GDM1 (cell line): ENCODE measurements around the gene GALNT17.
"Not testable (repeated sequence)": the region's sequence is repeated elsewhere in the genome, so short reads cannot be mapped to it uniquely, and the experiment has no call there.

ENCODE experiments used
- DNase-seq: peaks from one replicate; lab custom pipeline; 2025; lab: John Stamatoyannopoulos, UW

Gene GALNT17

GRCh38 chr7:71171476-71171875 lies 39.5 kb downstream of the GALNT17 start:
- no peak for DNase-seq

GRCh38 chr7:71173955-71174354 lies 42.0 kb downstream of the GALNT17 start:
- DNase-seq, result no peak

GRCh38 chr7:71182438-71182935 lies 50.5 kb downstream of the GALNT17 start:
- DNase-seq, result no peak

GRCh38 chr7:71184136-71184535 lies 52.2 kb downstream of the GALNT17 start:
- no peak for DNase-seq

- no peak for DNase-seq
Measured at GRCh38 chr7:71184609-71185008, 52.7 kb downstream of the GALNT17 start.

GRCh38 chr7:71186535-71187057 lies 54.7 kb downstream of the GALNT17 start:
- no peak for DNase-seq

- DNase-seq, result no peak
Measured at GRCh38 chr7:71191771-71192170, 59.8 kb downstream of the GALNT17 start.

- DNase-seq, result no peak
Measured at GRCh38 chr7:71193099-71193810, 61.3 kb downstream of the GALNT17 start.

GRCh38 chr7:71198391-71198790 lies 66.4 kb downstream of the GALNT17 start:
- no peak for DNase-seq

GRCh38 chr7:71198887-71199286 lies 66.9 kb downstream of the GALNT17 start:
- no peak for DNase-seq

- no peak for DNase-seq
Measured at GRCh38 chr7:71206184-71206583, 74.2 kb downstream of the GALNT17 start.

- DNase-seq, result no peak
Measured at GRCh38 chr7:71208881-71209280, 76.9 kb downstream of the GALNT17 start.

GRCh38 chr7:71209484-71209883 lies 77.5 kb downstream of the GALNT17 start:
- not testable (repeated sequence) for DNase-seq

GRCh38 chr7:71210220-71210619 lies 78.3 kb downstream of the GALNT17 start:
- DNase-seq, result no peak

- DNase-seq, result not testable (repeated sequence)
Measured at GRCh38 chr7:71212433-71212832, 80.5 kb downstream of the GALNT17 start.

- DNase-seq, result no peak
Measured at GRCh38 chr7:71216211-71216610, 84.3 kb downstream of the GALNT17 start.

- no peak for DNase-seq
Measured at GRCh38 chr7:71220210-71220695, 88.3 kb downstream of the GALNT17 start.

- no peak for DNase-seq
Measured at GRCh38 chr7:71221049-71221448, 89.1 kb downstream of the GALNT17 start.

- no peak for DNase-seq
Measured at GRCh38 chr7:71221549-71221948, 89.6 kb downstream of the GALNT17 start.

GRCh38 chr7:71227126-71227525 lies 95.2 kb downstream of the GALNT17 start:
- no peak for DNase-seq

- DNase-seq, result no peak
Measured at GRCh38 chr7:71229148-71229547, 97.2 kb downstream of the GALNT17 start.

GRCh38 chr7:71229699-71230098 lies 97.8 kb downstream of the GALNT17 start:
- no peak for DNase-seq

- no peak for DNase-seq
Measured at GRCh38 chr7:71235253-71235652, 103.3 kb downstream of the GALNT17 start.
